DOHH2 (cell line): ENCODE data around the gene KRTAP4-7.

Experiments
- CTCF ChIP-seq: fragments of 200-600 bp; sonication (generic); IDR thresholded peaks from one replicate; pipeline ENCODE4 v1.5.1; 2014; ENCODE audit warnings: antibody characterized with exemption, mild to moderate bottlenecking, low read depth, low read length; ENCODE audit not compliant: poor library complexity, severe bottlenecking
- EZH2phosphoT487 ChIP-seq: fragments of 200-600 bp; sonication (generic); IDR thresholded peaks from 2 replicates; pipeline ENCODE4 v1.6.1; 2017; ENCODE audit warnings: borderline replicate concordance, mild to moderate bottlenecking, antibody characterized with exemption, low read length, moderate library complexity, mixed read lengths

- TF ChIP-seq CTCF (no peak), EZH2phosphoT487 (no peak)
These were observed 43.4 kb downstream of the KRTAP4-7 start for GRCh38 chr17:41127371-41127770.
